Sigmoid colon (tissue), 7 donors: Measurements from ENCODE around the gene SLC9A5. TPM values are rescaled to one million over a fixed set of nuclear protein-coding genes. Genes with fewer than 3 reads are reported as not detected.

Experiments
- DNase-seq: peaks from one replicate; pipeline ENCODE4 v3.0.0-alpha.2; 2019
- H3K27ac ChIP-seq, 4 donors: fragments of 200-600 bp; sonication (generic); one replicate each; pipeline ENCODE4 v1.5.1; 2016 to 2019; ENCODE audit warnings: mild to moderate bottlenecking in 1 of 4
- H3K27me3 ChIP-seq, 3 donors: fragments of 200-600 bp; sonication (generic); one replicate each; pipeline ENCODE4 v1.5.1; 2019; ENCODE audit warnings: mild to moderate bottlenecking in 1 of 3
- H3K36me3 ChIP-seq, 4 donors: fragments of 200-600 bp; sonication (generic); one replicate each; pipeline ENCODE4 v1.5.1; 2016 to 2019
- H3K4me1 ChIP-seq, 4 donors: fragments of 200-600 bp; sonication (generic); one replicate each; pipeline ENCODE4 v1.5.1; 2017 to 2019
- H3K4me3 ChIP-seq, 4 donors: fragments of 200-600 bp; sonication (generic); one replicate each; pipeline ENCODE4 v1.5.1; 2017 to 2019; ENCODE audit warnings: mild to moderate bottlenecking in 2 of 4, moderate library complexity in 1 of 4
- H3K9me3 ChIP-seq, 4 donors: fragments of 200-600 bp in 3 of 4; sonication (generic) in 3 of 4; one replicate each; pipeline versions ENCODE4 v1.5.1 to v1.6.1; 2013 to 2019
- CTCF ChIP-seq, 4 experiments: fragments of 450-650 bp in 3 of 4; fragments of 200-600 bp in 1 of 4; IDR thresholded peaks; one replicate each; pipeline ENCODE4 v1.5.1; 2016 to 2019; ENCODE audit warnings: antibody characterized with exemption in 4 of 4, mild to moderate bottlenecking in 3 of 4, moderate library complexity in 2 of 4
- EP300 ChIP-seq, 4 donors: sonication (generic); formaldehyde crosslinking; IDR thresholded peaks; one replicate each; pipeline ENCODE4 v1.6.1; 2017; ENCODE audit warnings: antibody characterized with exemption in 4 of 4
- POLR2A ChIP-seq, 2 donors: fragments of 450-650 bp; IDR thresholded peaks; one replicate each; pipeline ENCODE4 v1.6.1; 2016; ENCODE audit warnings: antibody characterized with exemption in 2 of 2, mild to moderate bottlenecking in 2 of 2, moderate library complexity in 2 of 2
- POLR2AphosphoS5 ChIP-seq, 4 donors: sonication (generic); formaldehyde crosslinking; IDR thresholded peaks; one replicate each; pipeline ENCODE4 v1.6.1; 2017; ENCODE audit warnings: antibody characterized with exemption in 4 of 4
- WGBS, 2 donors: extraction: QIAGEN DNeasy Blood & Tissue Kit; methylation state at CpG; one replicate each; pipeline ENCODE4 v1.1.7; 2013; 5-methylcytosine and 5-hydroxymethylcytosine counted together
- intact Hi-C: fragments of 100-400 bp; cut with DNase I; formaldehyde crosslinking; loops from one replicate; pipeline ENCODE4 v1.15.1; 2023
- polyA plus RNA-seq, 3 donors: library from polyadenylated mRNA; stranded (reverse); fragments of 200-250 nt; gene quantifications; one replicate each; pipeline ENCODE4 v1.2.3, GENCODE V29; 2013
- total RNA-seq, 4 donors: library from RNA; depleted of rRNA; stranded (reverse); fragments of >200 nt; gene quantifications; one replicate each; pipeline ENCODE4 v1.1.0, GENCODE V29; 2016
- donor health status: healthy with polysubstance abuse.
- donor health status: Bipolar disorder and iron deficiency.
- donor health status: healthy.

The SLC9A5 gene
- total and polyA plus RNA-seq, 7 donors = 0.46 to 6.1 (median 0.99) TPM; not detected in 2

DNA sequence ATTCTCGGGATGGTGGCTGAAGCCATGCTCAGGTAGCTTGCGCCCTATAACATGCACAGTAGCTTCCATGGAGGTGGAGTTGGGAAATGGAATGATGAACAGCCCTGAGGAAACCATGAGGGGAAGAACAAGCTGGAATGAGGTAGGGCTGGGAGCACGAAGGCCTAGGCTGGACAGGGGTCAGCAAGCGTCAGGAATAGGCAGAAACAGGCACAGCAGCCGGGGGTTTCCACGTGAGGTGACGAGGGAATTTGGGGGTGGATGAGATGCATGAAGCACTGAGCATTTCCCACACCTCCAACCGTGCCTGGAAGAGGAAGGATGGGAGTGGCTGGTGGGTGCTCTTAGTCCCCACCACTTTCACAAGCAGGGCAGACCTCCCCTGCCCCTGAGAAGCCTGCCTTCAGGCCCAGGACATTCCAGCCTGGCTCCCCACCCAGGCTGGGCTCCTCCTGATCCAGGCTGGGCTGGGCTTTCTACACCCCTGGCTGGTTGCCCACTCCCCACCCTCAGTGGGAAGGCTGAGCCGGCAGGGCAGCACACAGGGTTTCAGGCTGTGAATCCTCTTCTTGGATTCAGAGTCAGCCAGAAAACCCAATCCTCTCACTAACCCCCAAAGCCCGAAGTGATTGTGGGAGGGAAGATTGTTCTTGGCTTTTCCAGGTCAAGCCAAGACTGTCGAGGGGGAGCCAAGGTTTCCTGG lies 52.5 kb downstream of the SLC9A5 start:
- Histone ChIP-seq H3K9me3 (no peaks in the 10 kb centered on the region), H3K27ac (peak overlapping the region in 1 of 4 donors; percentile 20), H3K27me3 (no peaks in the 10 kb centered on the region), H3K4me1 (no peaks in the 10 kb centered on the region), H3K4me3 (no peak overlapping the region), H3K36me3 (no peaks in the 10 kb centered on the region)
- 73 to 77% methylated on average over 11 of the region's 11 CpGs for WGBS, 2 donors
- intact Hi-C loops = no loop called here
- DNase-seq = no peak
- TF ChIP-seq POLR2AphosphoS5 (IDR thresholded peaks at IDR 0.05) (no peak), CTCF (IDR thresholded peaks at IDR 0.05) (no peak), EP300 (IDR thresholded peaks at IDR 0.05) (no peak), POLR2A (IDR thresholded peaks at IDR 0.05) (no peak)

- WGBS, 2 donors = 86 to 87% methylated on average over 7 of the region's 7 CpGs
- TF ChIP-seq EP300 (IDR thresholded peaks at IDR 0.05) = no peak
- TF ChIP-seq CTCF (IDR thresholded peaks at IDR 0.05) = no peak
- no peak for TF ChIP-seq POLR2A (IDR thresholded peaks at IDR 0.05)
- TF ChIP-seq POLR2AphosphoS5 (IDR thresholded peaks at IDR 0.05) = no peak
- no peak for DNase-seq
- no peaks in the 10 kb centered on the region for H3K4me1 ChIP-seq
- H3K27ac ChIP-seq = peak overlapping the region in 1 of 4 donors; percentile 20
- no peak overlapping the region for H3K4me3 ChIP-seq
- H3K27me3 ChIP-seq = no peaks in the 10 kb centered on the region
- intact Hi-C loops = no loop called here
- H3K36me3 ChIP-seq = no peaks in the 10 kb centered on the region
- H3K9me3 ChIP-seq = no peaks in the 10 kb centered on the region
Observed at GRCh38 chr16:67302076-67302475, 53.3 kb downstream of the SLC9A5 start.

DNA sequence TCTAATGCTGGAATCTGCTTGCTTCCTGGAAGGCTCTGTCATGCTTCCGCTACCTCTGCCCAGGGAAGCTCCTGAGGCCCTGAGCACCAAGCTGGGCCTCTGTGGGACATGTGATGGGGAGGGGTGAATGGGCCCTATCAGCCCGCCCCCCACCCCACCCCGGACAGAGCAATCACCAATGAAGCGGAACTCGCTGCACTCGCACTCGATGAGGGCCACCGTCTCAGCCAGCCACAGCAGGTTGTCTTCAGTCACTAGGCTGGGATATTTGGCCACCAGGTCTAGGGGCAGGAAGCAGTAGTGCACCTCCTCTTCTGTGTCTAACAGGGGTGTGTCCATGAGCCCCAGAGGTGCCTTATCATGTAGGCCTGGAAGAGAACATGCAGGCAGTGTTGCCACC lies 54.2 kb downstream of the SLC9A5 start:
- 89 to 92% methylated on average over 8 of the region's 8 CpGs for WGBS, 2 donors

DNA sequence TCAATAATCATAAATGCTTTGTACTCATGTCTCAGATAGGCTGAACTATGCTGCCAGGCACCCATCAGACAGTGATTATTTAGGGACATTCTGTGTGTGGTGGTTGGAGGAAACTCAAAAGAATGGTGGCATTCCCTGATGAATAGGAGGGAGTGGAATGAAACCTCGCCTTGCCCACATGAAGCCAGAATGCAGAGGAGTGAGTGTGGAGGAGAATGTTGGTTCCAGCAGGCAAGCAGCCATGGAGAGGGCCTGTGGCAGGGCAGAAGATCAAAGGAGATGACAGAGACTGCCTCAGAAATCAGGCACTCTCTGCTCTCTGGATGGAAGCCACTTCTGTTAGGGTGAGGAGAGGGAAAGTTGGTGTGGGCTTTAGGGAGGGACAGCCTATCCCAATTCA lies 55.2 kb downstream of the SLC9A5 start:
- 83% methylated on average over 1 of the region's 1 CpG for WGBS, 2 donors
- no peak overlapping the region for H3K4me3 ChIP-seq
- intact Hi-C loops = no loop called here
- H3K27ac ChIP-seq = no peak overlapping the region
- H3K27me3 ChIP-seq = no peaks in the 10 kb centered on the region
- TF ChIP-seq EP300 (IDR thresholded peaks at IDR 0.05) = no peak
- no peak for TF ChIP-seq CTCF (IDR thresholded peaks at IDR 0.05)
- TF ChIP-seq POLR2A (IDR thresholded peaks at IDR 0.05) = no peak
- no peak for TF ChIP-seq POLR2AphosphoS5 (IDR thresholded peaks at IDR 0.05)
- no peak for DNase-seq
- no peaks in the 10 kb centered on the region for H3K9me3 ChIP-seq
- no peaks in the 10 kb centered on the region for H3K36me3 ChIP-seq
- H3K4me1 ChIP-seq = no peaks in the 10 kb centered on the region

More for the DNA sequence above, 54.2 kb downstream of the SLC9A5 start:
- Histone ChIP-seq H3K36me3 (no peaks in the 10 kb centered on the region), H3K4me3 (no peak overlapping the region), H3K27ac (no peak overlapping the region), H3K9me3 (no peaks in the 10 kb centered on the region), H3K27me3 (no peaks in the 10 kb centered on the region), H3K4me1 (no peaks in the 10 kb centered on the region)
- intact Hi-C loops = no loop called here
- no peak for DNase-seq
- no peak for TF ChIP-seq CTCF (IDR thresholded peaks at IDR 0.05)
- TF ChIP-seq POLR2AphosphoS5 (IDR thresholded peaks at IDR 0.05) = no peak
- no peak for TF ChIP-seq POLR2A (IDR thresholded peaks at IDR 0.05)
- no peak for TF ChIP-seq EP300 (IDR thresholded peaks at IDR 0.05)
